ENCODE measurements around the gene FBXO45.
"Not testable (repeated sequence)": the region's sequence is repeated elsewhere in the genome, so short reads cannot be mapped to it uniquely, and the experiment has no call there.

FBXO45 gene, protein sequence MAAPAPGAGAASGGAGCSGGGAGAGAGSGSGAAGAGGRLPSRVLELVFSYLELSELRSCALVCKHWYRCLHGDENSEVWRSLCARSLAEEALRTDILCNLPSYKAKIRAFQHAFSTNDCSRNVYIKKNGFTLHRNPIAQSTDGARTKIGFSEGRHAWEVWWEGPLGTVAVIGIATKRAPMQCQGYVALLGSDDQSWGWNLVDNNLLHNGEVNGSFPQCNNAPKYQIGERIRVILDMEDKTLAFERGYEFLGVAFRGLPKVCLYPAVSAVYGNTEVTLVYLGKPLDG

DNA sequence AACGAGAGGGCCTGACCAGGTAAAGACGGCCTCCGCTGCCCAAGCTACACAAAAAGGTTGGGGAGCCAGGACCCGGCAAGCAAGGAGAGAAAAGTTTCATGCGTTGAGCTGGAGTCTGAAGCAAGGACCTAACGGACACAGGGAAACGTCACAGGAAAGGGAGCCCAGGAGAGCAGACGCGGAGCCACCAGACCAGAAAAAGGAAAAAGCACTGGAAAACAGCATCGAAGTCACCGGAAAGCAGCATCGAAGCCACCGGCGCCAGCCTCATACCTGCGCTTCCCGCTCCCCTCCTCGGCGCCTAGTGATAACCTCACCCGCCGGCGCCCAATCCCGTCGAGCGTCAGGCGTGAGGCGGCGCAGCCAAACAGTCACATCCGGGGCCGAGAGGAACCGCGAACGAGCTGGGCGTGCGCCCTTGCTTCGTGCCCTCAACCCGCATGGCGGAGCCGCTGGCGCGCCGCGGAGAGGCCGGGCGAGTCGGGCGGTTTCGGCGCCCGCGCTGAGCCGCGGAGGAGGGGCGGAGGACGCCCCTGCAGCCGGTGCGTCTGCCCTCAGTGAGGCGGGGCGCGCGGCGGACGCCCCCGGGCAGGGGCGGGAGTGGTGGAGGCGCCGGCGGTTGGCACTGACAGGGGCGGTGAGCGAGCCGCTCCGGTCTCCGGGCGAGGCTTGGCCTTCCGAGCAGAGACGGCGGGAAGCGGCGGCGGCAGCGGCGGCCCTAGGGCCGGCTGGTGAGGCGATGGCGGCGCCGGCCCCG lies at the start of gene FBXO45, which contains the start of gene WDR53:
Gene FBXO45 (plus strand): TSS at position 415 of the 757 bp plus-strand sequence. CDS start 325 bp downstream, at position 740.
Gene WDR53 (minus strand): TSS at position 309 of the 757 bp plus-strand sequence. CDS start 7,079 bp downstream, outside the sequence.
- peak; percentile 92 for DNase-seq (ENCODE audit: low spot score)

- DNase-seq (ENCODE audit: low spot score), result peak; percentile 29
Measured at GRCh38 chr3:196518966-196519717, 49.3 kb upstream of the FBXO45 start.

DNA sequence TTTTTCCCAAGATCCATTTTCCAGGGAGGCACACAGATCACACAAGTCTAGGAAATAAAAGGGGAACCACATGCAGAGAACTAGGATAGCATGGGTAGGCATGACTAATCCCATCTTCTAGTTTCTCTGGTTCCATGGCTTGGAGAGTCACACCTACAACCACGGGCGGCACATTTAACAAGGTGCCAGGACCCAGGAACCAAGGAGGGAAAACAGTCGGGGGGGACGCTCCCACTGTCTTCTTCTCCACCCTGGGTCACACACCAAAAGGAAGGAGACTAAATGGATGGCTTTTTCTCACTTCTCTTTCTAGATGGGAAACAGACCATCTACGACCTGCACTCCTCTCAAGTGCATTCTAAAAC lies 48.8 kb upstream of the FBXO45 start:
- DNase-seq (ENCODE audit: low spot score), result no peak

- not testable (repeated sequence) for DNase-seq (ENCODE audit: low spot score)
Measured at GRCh38 chr3:196521291-196521690, 47.2 kb upstream of the FBXO45 start.

GRCh38 chr3:196523841-196524240 lies 44.6 kb upstream of the FBXO45 start:
- no peak for DNase-seq (ENCODE audit: low spot score)

- no peak for DNase-seq (ENCODE audit: low spot score)
Measured at GRCh38 chr3:196524527-196524926, 43.9 kb upstream of the FBXO45 start.

DNA sequence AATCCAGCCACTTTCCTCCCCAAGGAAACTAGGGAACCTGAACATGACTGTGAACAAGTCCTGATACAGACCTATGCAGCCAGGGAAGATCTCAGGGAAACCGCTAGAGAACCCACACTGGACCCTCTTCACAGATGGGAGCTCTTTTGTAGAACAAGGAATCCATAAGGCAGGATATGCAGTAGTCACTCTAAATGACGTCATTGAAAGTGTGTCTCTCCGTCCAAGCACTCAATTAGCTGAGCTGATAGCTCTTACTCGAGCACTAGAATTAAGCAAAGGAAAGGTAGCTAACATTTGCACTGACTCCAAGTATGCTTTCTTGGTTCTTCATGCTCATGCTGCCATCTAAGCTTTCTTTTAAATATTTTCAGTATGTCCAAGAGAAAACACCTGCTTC lies 43.3 kb upstream of the FBXO45 start:
- DNase-seq (ENCODE audit: low spot score), result no peak

- peak; percentile 22 for DNase-seq (ENCODE audit: low spot score)
Measured at GRCh38 chr3:196528639-196529233, 39.7 kb upstream of the FBXO45 start.

- DNase-seq (ENCODE audit: low spot score), result no peak
Measured at GRCh38 chr3:196531418-196531817, 37.0 kb upstream of the FBXO45 start.

- DNase-seq (ENCODE audit: low spot score), result no peak
Measured at GRCh38 chr3:196533260-196533681, 35.2 kb upstream of the FBXO45 start.

DNA sequence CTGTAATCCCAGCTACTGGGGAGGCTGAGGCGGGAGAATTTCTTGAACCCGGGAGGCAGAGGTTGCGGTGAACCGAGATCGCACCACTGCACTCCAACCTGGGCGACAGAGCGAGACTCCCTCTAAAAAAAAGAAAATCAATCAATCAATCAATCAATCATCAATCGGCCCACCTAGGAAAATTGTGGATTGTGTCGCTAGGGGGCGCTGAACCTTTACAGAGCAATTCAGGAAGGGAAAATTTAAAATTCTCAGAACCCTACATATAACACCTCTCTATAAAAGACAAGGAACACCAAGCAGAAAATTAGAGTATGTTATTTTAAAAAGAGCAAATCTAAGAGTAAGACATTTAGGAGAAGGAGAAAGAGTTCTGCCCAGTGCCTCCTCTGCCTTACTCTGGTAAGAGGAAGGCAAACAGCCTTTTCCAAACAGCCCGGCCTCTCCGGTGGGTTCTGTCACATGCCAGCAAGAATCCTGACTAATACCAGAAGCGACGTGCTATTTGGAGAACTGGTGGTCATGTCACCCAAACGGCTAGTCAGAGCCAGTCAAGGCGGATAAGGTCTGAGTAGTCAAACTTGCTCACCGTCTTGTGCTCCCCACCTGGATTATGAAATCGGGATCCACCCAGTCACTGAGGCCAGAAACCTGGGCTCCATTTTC lies 31.0 kb upstream of the FBXO45 start:
- no peak for DNase-seq (ENCODE audit: low spot score)

DNA sequence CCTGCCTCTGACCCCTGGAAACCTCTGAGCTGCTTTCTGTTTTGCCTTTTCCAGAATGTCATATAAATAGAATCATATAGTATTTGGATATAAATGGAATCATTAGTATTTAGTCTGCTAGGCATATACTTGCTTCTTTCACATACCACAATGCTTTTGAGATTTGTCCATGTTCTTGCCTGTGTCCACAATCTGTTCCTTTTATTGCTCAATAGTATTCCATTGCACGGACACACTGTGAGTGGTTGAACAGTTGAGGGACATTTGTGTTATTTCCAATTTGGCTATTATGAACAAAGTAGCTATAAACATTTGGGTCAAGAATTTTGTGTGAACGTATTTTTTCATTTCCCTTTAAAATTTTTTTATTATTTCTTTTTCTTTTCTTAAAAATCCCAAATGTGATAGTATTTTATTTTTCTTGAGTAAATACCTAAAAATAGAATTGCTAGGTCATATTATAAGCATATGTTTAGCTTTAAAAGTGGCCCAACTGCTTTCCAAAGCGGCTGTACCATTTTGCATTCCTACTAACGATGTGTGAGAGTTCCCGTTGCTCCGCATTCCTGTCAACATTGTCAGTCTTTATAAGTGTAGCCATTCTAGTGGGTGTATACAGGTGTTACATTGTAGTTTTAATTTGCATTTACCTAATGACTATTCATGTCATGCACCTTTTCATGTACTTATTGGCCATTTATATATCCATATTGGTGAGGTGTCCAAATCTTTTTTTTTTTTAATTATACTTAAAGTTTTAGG lies 26.6 kb upstream of the FBXO45 start:
- no peak for DNase-seq (ENCODE audit: low spot score)

GRCh38 chr3:196544491-196544992 lies 23.9 kb upstream of the FBXO45 start:
- no peak for DNase-seq (ENCODE audit: low spot score)

DNA sequence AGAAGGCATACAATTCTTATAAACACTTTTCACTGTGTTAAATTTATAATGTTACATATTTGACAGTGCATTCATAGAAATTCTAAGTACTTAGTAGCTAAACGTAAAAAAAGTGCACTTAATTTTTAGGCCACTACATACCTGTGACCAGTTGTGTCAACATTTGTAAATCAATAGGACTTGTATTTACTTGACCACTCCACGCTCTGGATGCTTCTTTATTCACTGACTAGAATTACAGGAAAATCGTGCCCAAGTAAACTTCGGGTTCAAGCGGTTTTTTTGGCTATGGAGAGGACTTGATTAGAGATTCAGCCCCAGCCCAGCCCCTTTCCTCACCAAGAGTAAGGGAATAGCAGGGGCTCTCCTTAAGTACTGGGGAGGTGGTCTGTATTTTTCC lies 21.9 kb upstream of the FBXO45 start:
- DNase-seq (ENCODE audit: low spot score), result no peak

DNA sequence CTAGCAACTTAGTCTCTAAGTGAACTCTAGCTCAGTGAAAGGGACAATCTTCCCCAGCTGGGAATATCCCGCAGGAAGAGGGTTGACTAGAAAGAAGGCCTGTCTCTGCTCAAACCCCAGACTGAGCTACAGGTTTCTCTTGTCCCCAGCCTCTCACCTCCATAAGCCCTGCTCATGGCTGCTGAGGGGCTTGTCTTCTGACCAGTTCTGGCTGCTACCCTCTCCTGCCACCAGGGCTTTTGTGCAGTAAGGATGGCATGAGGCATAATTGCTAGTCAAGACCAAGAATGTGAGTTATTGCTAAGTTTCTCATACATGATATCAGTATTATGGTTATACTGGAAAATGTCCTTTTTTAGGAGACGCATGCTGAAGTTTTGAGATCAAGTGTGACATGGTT lies 21.4 kb upstream of the FBXO45 start:
- DNase-seq (ENCODE audit: low spot score), result no peak

DNA sequence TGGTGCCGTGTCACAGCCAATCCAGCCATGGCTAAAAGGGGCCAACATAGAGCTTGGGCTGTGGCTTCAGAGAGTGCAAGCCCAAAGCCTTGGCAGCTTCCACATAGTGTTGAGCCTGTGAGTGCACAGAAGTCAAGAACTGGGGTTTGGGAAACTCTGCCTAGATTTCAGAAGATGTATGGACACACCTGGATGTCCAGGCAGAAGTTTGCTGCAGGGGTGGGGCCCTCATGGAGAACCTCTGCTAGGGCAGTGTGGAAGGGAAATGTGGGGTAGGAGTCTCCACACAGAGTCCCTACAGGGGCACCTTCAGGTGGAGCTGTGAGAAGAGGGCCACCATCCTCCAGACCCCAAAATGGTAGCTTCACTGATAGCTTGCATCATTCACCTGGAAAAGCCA lies 19.1 kb upstream of the FBXO45 start:
- not testable (repeated sequence) for DNase-seq (ENCODE audit: low spot score)

DNA sequence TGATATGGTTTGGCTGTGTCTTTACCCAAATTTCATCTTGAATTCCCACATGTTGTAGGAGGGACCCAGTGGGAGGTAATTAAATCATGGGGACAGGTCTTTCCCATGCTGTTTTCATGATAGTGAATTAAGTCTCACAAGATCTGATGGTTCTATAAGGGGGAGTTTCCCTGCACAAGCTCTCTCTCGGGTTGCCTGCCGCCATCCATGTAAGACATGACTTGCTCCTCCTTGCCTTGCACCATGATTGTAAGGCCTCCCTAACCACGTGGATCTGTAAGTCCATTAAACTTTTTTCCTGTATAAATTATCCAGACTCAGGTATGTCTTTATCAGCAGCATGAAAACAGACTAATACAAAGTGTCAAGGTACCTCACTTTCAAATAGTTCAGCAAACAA lies 18.3 kb upstream of the FBXO45 start:
- not testable (repeated sequence) for DNase-seq (ENCODE audit: low spot score)

DNA sequence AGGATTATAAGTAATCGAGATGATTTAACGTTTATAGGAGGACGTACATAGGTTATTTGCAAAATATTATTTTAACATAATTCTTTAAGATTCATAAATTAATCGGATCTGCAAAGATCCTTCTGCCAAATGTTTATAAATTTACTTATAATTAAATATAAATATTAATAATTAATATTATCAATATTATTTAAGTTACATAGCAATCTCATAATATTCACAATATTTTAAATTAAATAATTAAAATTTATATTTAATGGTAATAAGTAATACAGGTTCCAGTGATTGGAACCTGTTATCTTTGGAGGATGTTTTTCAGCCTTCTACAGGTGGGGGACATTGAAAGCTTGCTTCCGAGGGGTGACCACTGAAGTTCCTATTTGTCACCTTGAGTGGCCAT lies 16.2 kb upstream of the FBXO45 start:
- DNase-seq (ENCODE audit: low spot score), result no peak

DNA sequence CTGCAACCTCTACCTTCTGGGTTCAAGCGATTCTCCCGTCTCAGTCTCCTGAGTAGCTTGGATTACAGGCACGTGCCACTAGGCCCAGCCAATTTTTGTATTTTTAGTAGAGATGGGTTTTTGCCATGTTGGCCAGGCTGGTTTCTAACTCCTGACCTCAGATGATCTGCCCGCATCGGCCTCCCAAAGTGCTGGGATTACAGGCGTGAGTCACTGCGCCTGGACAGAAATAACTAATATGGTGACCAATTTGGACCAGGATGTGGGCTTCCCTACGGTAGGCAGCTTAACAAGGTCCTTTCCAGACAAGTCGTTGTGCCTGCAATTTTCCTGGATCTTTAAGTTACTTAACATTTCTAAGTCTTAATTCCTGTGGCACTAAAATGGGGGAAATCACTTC lies 14.9 kb upstream of the FBXO45 start:
- DNase-seq (ENCODE audit: low spot score), result no peak

GRCh38 chr3:196554205-196554604 lies 14.3 kb upstream of the FBXO45 start:
- DNase-seq (ENCODE audit: low spot score), result peak; percentile 59

GRCh38 chr3:196555295-196555694 lies 13.2 kb upstream of the FBXO45 start:
- no peak for DNase-seq (ENCODE audit: low spot score)
